Measurements from ENCODE around the gene SLC43A2.
A peak's percentile ranks its signal among the peaks of the same experiment; 100 is the strongest.

The SLC43A2 gene

DNA sequence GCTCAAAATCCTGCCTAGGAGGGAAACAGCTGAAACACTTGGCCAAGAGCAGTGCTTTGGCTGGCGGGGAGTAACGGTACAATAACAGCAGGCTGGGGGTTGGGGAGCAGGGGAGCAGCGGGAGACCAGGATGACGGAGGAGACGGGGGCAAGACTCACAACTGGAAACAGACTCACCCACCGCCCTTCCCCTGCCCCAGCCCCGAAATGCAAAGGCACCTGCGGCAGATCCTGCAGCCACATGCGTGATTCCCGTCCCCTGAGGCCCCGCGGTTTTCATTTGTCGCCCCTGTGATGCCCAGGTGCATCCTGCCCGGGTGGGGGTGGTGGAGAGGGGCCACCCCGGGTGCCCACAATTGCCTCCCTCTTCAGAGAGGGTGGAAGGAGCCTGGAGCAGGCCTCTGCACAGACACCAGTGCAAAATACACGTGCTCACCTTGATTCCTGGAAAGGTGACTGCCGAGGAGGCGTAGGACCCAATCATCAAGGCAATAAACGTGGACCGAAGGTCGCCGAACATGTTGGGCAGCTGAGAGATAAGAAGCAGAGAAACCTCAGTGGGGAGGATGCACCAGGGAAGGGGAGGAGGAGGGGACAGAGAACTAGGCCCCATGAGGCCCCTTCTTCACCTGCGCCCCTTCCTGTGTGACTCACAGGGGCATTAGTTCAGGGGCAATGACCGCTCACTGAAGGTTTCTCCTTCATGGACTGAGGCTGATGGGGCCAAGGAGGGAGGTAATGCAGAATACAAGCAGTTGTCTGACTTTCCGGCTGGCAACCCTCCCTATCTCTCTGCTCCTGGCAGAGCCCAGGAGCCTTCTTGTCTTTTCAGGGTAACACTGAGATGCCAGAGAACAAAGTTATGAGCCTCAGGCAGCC lies 35.6 kb downstream of the SLC43A2 start:
- peak; percentile 71 for DNase-seq (ENCODE audit: insufficient read length)
- FAIRE-seq: peak; percentile 96
- peak; percentile 19; the same call in 1 of the 2 replicates for TF ChIP-seq TAF1 (IDR thresholded peaks at IDR 0.05; ENCODE audit: borderline replicate concordance, low read depth, low read length)
- TF ChIP-seq POLR2AphosphoS5 (IDR thresholded peaks at IDR 0.05; ENCODE audit: low read depth, low read length): no peak; the same call in 1 of the 2 replicates

GRCh38 chr17:1591474-1592090 lies 37.1 kb downstream of the SLC43A2 start:
- DNase-seq (ENCODE audit: insufficient read length): no peak
- no peak for FAIRE-seq
- no peak for TF ChIP-seq TAF1 (IDR thresholded peaks at IDR 0.05; ENCODE audit: borderline replicate concordance, low read depth, low read length)
- no peak for TF ChIP-seq POLR2AphosphoS5 (IDR thresholded peaks at IDR 0.05; ENCODE audit: low read depth, low read length)
- no peak for TF ChIP-seq POLR2A (IDR thresholded peaks at IDR 0.05; ENCODE audit: low read depth, low read length)

- no peak for TF ChIP-seq POLR2AphosphoS5 (IDR thresholded peaks at IDR 0.05; ENCODE audit: low read depth, low read length)
- TF ChIP-seq POLR2A (IDR thresholded peaks at IDR 0.05; ENCODE audit: low read depth, low read length): no peak
- TF ChIP-seq TAF1 (IDR thresholded peaks at IDR 0.05; ENCODE audit: borderline replicate concordance, low read depth, low read length): no peak
- DNase-seq (ENCODE audit: insufficient read length) (no peak), FAIRE-seq (no peak)
These were observed 37.7 kb downstream of the SLC43A2 start for GRCh38 chr17:1590747-1591473.

DNA sequence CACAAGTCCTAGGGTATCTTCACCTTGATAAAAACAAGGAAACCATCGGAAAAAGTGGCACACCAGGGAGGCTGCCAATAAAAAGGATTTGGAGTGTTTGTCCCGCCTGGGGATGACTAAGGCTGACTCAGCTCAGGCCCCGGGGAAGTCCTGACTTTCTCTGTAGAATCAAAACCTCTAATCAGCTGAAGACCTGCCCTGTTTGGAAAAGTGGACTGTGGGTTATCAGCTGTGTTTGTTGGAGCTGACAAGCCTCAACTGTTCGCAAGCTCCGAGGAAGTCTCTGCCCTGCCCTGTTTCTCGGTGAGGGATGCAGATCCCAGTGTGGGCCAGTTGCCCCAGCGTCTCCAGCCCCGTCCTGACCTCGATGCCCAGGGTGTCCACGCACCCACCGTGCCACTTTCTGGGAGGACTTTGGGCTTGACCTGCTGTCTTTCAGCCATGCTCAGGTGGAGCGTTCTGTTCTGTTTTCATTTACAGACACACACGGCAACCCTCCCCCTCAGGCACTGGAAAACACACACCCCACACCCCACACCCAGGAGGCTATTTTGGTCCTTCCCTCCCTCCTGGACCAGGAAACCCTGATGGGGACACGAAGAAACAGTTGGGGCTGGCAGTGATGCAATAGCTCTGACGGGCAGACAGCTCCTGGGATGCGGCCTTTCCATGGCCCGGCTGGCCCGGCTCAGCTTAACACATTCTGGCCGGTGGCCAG lies 38.4 kb downstream of the SLC43A2 start:
- TF ChIP-seq POLR2A (IDR thresholded peaks at IDR 0.05; ENCODE audit: low read depth, low read length) (no peak), POLR2AphosphoS5 (IDR thresholded peaks at IDR 0.05; ENCODE audit: low read depth, low read length) (no peak), TAF1 (IDR thresholded peaks at IDR 0.05; ENCODE audit: borderline replicate concordance, low read depth, low read length) (no peak)
- FAIRE-seq: peak; percentile 30
- no peak for DNase-seq (ENCODE audit: insufficient read length)

DNA sequence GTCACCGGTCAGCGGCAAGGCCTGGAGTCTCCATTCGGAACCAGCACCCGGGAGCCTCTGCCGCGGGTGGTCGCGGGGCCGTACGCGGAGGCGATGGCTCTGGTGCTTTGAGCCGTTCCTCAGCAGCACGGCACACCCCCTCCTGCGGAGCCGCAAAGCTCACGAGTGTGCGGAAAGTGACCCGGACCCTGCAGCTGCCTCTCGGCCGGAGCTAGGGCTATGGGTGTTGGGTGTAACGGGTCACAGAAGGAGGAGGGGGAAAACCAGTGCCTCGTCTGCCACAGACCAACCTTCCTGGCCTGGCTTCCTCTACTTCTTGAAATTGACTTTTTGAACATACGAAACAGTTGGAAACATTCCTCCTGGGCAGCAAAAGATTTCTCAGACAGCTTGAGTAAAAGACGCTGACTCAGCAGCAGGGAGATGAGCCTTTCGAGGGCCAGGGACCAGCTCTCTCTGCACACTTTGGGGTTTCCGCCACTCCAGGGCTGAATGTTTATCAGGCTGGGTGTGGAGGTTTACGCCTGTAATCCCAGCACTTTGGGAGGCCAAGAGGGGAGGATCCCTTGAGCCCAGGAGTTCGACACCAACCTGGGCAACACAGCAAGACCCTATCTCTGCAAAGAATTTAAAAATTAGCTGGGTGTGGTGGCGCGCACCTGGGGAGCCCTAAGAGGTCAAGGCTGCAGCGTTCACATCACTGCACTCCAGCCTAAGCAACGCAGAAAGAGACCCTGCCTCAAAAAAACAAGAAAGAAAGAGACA lies 39.6 kb downstream of the SLC43A2 start:
- no peak for TF ChIP-seq TAF1 (IDR thresholded peaks at IDR 0.05; ENCODE audit: borderline replicate concordance, low read depth, low read length)
- no peak for TF ChIP-seq POLR2A (IDR thresholded peaks at IDR 0.05; ENCODE audit: low read depth, low read length)
- DNase-seq (ENCODE audit: insufficient read length) (no peak), FAIRE-seq (no peak)

DNA sequence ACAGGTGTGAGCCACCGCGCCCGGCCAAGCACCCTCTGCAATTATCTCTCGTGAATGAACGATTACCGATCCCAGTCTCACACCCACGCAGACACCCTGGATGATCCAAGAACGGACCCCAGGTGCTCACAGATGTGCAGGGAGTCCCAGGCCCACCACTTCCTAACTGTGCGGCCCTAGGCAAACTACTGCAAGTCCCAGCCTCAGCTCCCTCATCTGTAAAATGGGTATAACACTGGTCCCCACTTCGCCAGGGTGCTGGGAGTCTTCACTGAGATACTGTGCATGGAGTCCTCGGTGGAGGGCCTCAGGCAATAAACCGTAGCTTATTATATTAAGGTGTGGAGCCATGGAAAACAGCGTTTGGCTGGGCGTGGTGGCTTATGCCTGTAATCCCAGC lies 44.5 kb downstream of the SLC43A2 start:
- no peak for DNase-seq (ENCODE audit: insufficient read length)
- TF ChIP-seq POLR2A (IDR thresholded peaks at IDR 0.05; ENCODE audit: low read depth, low read length) (no peak), POLR2AphosphoS5 (IDR thresholded peaks at IDR 0.05; ENCODE audit: low read depth, low read length) (no peak)
- no peak for FAIRE-seq

DNA sequence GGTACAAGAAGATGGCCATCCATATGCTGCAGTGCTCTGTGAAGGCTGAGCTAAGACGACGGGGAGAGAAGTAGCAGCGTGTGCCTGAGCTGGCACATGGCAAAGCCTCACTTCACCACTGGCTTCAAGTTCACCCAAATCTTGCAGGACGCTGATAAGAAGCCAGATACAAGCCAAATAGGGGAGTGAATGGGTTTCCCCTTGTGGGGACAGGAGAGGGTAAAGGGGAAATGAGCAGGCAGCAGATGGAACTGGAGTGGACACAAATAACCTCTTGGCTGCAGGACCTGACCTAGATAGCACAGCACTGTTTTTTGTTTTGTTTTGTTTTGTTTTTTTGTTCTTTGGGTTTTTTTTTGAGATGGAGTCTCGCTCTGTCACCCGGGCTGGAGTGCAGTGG lies 45.1 kb downstream of the SLC43A2 start:
- TF ChIP-seq POLR2AphosphoS5 (IDR thresholded peaks at IDR 0.05; ENCODE audit: low read depth, low read length): no peak
- no peak for TF ChIP-seq POLR2A (IDR thresholded peaks at IDR 0.05; ENCODE audit: low read depth, low read length)
- no peak for TF ChIP-seq TAF1 (IDR thresholded peaks at IDR 0.05; ENCODE audit: borderline replicate concordance, low read depth, low read length)

DNA sequence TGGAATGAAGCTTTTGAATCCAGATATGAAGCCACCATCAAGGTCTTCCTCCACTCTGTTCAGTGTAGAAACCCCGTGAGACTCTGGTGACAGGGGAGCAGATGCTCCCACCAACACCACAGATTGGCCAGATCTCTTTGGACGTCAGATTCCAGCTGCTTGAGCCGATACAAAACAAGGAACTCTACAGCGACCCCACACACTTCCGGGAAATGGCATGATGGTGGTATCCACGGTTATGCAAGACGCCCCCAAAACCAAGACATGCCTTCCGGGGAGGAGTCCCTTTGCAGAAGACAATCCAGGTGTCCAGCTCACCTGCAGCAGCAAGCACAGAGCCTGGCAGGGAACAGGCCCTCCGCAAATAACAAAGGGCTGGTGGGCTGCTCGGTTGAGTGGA lies 46.3 kb downstream of the SLC43A2 start:
- FAIRE-seq (no peak), DNase-seq (ENCODE audit: insufficient read length) (no peak)
- TF ChIP-seq POLR2A (IDR thresholded peaks at IDR 0.05; ENCODE audit: low read depth, low read length) (no peak), TAF1 (IDR thresholded peaks at IDR 0.05; ENCODE audit: borderline replicate concordance, low read depth, low read length) (no peak), POLR2AphosphoS5 (IDR thresholded peaks at IDR 0.05; ENCODE audit: low read depth, low read length) (no peak)

More for the DNA sequence above, 45.1 kb downstream of the SLC43A2 start:
- FAIRE-seq (no peak), DNase-seq (ENCODE audit: insufficient read length) (no peak)

DNA sequence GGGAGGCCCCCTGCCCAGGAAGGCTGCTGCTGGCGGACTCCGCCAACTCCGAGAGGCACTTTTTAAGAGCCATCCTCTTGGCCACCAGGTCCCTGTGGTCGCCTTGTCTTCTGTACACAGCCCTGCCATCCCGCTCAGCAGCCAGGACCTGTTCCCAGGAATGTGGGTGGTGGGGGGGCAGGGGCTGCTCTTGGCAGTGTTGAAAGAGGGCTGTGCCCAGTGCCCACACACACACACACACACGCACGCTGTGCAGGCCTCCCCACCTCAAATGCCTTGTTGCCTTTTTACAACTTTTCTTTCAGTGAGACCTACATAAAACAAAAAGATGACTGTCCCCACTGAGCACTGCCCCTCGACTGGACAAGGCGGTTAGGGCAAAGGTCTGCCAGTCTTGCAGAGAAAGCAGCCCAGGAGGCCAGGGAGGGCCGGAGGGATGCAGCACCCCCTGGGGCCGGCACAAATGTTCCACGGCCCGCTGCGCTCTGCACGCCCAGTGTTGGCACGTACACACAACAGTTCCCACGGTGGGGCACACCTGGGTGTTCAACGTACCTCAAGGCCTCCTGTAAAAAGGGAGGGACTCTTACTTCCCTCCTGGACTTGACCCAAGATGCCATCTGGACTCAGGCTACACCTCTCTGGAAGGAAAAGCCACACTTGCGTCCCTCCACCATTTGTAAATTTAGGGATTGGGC lies 47.5 kb downstream of the SLC43A2 start:
- no peak for FAIRE-seq
- TF ChIP-seq POLR2A (IDR thresholded peaks at IDR 0.05; ENCODE audit: low read depth, low read length) (no peak), POLR2AphosphoS5 (IDR thresholded peaks at IDR 0.05; ENCODE audit: low read depth, low read length) (no peak), TAF1 (IDR thresholded peaks at IDR 0.05; ENCODE audit: borderline replicate concordance, low read depth, low read length) (no peak)
- no peak for DNase-seq (ENCODE audit: insufficient read length)

- TF ChIP-seq POLR2AphosphoS5 (IDR thresholded peaks at IDR 0.05; ENCODE audit: low read depth, low read length) (no peak), POLR2A (IDR thresholded peaks at IDR 0.05; ENCODE audit: low read depth, low read length) (no peak), TAF1 (IDR thresholded peaks at IDR 0.05; ENCODE audit: borderline replicate concordance, low read depth, low read length) (no peak)
- FAIRE-seq: no peak
- no peak for DNase-seq (ENCODE audit: insufficient read length)
These were observed 50.6 kb downstream of the SLC43A2 start for GRCh38 chr17:1578029-1578428.
